GM18502 (cell line): Measurements from ENCODE around the gene AFDN.

ENCODE experiments used
- ATAC-seq: cut with Tn5 transposase; IDR thresholded peaks from one replicate; pipeline ENCODE4 v1.9.1; 2021; ENCODE audit warnings: mild to moderate bottlenecking; ENCODE audit not compliant: unreplicated experiment, poor library complexity

AFDN gene

DNA sequence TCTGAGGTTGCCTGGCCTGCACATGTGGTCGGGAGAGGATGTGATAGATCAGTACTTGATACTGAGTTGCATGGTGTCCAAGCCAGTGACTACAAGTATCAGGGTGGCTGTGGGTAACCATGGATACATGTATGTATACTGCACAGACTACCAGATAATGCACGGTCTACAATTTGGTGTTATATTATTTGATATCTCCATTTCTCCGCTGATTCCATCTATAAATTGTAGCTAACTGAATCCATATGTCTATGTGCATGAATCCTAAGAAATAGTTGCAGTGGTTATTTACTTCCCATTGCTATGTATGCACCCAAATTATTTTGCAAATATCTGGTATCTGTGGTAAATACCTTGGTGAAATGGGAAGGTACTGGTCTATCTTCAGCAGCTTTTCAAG is 87.0 kb downstream of the AFDN start:
- ATAC-seq, result no peak

DNA sequence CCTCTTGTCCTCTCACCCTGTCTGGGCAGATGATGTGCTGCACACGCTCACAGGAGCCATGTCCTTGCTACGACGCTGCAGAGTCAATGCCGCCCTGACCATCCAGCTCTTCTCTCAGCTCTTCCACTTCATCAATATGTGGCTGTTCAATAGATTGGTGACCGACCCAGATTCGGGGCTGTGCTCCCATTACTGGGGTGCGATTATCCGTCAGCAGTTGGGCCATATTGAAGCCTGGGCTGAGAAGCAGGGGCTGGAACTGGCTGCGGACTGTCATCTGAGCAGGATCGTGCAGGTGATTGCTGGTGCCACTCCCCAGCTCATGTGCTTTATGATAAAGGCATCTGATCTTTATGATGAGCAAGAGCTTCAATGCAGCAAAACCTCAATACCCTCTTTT is 88.4 kb downstream of the AFDN start:
- no peak for ATAC-seq

DNA sequence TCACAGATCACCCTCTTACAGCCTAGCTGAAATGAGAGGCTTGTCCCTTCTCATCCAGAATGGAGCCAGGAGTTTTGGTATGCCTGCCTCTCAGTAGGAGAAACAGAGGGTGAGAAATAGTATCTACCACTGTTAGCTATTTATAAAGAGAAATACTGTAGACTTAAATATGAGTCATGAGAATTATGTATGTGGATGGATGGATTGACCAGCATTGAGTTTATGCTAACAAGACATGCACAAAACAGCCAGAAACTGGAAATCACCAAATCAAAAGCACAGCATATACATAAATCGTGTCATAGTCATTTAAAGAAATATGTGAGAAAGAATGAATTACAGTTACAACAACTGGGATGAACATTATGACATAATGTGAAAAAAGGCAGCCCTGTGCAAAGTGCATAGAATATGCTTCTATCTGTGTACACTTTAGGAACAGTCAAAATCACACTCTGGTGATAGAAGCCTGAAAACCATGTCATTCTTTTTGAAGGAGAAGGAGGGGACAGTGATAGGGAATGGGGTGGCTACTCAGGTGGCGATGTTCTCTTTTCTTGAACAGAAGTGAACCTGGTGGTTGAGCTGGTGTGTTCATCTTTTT is 90.9 kb downstream of the AFDN start:
- ATAC-seq, result no peak

DNA sequence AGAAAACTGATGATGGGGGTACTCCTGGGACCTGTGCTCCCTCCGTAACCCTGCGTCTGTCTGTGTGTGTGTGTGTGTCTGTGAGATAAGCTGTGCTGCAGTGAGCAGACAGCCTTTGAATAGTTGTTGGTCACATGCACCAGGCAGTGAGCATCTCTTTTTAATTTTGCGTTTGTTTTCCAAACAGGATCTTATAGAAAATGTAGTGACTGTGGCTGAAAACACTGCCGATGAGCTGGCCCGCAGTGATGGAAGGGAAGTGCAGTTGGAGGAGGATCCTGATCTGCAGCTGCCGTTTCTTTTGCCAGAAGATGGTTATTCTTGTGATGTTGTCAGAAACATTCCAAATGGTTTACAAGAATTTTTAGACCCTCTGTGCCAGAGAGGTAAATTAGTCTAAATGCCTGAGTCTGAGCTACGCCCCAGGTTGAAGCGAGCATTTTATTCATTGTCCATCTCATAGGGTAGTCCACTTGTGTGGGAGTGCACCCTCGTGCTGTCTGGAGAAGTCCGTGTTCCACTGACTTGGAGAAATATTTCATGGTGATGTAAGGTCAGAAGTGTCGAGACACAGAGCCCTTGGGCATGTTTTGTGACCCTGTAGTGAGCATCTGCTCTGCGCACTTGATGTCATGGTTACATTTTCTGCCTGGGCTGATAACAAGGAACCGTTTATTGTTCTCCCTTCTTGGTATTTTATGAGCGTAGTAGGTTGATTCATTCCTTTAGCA is 92.0 kb downstream of the AFDN start:
- no peak for ATAC-seq

DNA sequence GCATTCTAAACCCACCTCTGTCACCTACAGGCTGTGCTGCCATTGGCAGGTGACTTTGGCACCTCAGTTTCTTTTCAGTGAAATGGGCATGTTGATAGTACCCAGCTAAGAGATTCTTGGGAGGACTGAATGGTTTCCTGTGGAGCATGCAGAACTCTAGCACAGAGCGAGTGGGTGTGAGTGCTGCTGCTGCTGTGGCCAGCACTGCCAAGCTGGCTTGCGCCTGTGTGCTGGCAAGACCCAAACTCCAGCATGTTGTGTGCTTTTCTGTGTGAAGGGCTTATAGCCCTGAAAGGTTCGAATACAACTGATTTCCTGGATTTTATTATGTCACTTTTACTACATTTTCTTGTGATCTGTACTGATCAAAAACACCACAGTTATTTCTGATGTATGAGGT is 92.6 kb downstream of the AFDN start:
- ATAC-seq, result no peak

DNA sequence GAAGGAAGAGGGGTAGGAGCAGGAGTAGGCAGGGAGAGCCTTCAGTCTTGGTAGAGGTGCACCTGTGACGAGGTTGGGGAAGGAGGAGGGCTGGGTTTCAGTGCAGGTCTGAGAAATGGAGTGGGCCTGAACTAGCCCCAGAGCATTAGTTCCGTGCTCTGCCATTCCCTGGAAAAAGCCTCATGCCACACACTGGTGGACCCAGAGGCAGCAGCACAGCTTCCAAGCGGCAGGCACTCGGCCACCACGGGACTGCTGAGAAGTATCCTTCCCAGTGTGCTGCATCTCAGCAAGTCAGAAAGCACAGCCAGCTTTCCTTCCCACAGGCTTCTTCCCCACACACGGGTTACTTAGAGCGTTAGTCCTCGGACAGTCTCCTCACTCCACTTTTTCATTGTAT is 93.5 kb downstream of the AFDN start:
- no peak for ATAC-seq

DNA sequence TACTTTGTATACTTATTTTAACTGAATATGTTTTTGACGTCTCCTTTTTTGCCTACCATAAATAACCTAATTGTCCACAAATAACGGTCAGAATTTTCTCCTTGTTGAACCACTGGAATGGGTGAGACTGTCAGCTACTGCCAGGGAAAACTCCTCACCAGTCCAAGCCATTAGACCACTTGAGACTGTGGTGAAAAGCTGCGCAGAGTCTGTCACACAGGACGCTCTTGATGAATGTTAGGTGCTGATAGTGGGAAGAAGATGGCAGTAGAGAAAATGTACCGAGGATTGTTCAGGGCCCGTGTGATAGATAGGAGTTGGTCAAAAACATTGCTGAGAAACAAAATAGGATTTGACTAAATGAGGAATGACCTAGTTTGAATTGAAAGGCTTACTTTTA is 95.1 kb downstream of the AFDN start:
- no peak for ATAC-seq

DNA sequence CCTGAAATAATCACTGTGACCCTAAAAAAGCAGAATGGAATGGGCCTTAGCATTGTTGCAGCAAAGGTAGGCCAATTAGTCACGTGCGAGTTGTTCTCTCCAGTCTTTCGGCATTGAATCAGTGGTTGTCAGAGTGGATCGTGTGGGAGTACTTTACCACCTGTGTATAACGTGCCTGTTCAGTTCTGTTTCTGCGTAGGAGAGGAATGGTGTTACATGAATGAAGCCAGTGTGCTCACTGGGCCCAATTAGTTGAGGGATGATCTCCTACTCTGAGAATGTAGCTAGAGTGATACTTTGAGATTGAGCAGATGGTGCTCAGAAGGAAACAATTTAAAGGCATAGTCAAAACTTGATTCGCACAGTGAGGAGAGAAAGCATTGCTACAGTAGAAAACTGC is 98.3 kb downstream of the AFDN start:
- no peak for ATAC-seq

DNA sequence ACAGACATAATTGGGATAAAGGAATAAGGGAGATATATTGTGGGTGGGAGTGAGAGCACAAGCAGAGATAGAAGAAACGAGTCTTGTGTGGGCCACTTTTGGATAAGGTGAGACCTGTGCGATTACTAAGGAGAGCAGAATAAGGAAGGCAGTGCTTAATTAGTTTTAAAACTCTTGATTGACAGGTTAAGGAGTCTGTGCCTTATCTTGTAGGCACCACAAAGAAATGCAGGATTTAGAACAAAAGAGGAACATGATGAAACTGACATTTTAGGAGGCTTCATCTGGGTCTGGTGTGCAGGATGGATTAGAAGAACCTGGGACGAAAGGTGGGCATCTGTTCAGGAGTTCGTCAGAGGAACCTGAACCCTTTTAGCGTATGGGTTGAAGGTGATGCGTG is 100.5 kb downstream of the AFDN start:
- no peak for ATAC-seq

DNA sequence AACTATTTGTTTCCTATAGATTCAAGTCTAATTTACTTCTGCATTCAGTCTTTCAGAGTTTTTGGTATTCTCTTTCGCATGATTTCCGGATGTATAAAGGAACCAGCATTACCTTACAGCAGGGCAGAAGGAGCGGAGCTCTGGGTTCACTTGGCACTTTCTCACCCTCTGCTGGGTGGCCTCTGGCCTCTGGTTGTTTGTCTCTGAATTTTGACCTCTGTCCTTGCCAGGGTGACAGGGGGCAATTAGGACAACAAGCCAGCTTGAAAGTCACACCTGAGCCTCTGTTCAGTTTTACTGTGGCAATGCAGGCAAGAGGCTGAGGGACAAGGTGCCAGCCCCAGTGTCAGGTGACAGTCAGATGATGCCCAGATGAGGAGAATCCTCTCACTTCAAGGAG is 101.4 kb downstream of the AFDN start:
- ATAC-seq, result no peak

DNA sequence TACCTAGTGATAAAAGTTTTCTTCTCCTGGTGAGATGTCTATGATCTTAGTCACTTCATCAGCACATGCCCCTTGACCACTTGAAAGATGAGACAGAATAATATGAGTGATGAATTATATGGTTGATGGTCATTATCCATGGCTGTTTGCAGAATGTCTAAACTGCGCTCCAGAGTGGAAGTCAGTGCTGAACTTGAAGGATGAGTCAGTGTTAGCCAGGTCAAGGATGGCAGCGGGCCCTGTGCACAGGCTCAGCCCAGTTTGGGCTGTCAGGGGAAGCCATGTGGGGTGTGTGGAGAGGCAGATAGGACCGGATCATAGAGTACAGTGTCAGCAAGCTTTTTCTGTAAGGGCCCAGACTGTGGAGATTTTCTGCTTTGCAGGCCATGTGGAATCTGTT is 103.6 kb downstream of the AFDN start:
- ATAC-seq, result no peak

DNA sequence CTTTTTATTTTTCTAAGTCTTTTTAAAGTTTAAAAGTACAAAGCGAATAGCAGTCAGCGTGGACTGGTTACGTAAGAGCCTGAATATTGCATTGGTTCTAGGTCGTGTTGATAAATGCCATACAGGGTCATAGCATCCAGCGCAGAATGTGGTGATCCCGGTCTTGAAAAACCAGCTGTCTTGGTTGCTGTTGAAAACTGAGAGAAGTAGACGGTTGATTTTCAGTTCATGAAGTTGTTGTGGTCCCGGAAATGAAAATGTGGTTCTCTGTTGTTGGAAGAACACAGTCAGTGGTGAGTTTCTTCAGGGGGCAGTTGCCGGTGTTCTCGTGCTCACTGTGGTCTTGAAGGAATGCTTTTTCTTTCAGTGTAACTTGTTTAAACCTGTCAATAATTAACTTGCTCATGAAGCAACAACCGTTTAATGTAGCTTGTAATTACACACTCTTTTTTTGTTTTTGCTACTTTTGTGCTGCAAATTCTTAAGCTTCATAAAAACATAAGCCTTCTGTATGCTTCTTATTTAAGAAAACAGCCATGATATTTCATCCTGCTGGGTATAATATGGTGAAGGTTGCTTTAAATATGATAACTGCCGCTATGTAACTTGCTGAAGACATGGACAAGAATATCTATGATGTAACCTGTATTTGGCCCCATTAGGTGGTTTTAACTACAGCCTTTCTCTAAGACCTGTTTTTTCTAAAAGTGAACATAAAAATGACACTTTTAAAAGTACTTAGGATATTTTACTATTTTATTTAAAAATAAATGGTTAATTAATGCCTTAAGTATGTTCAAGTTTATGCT is 106.0 kb downstream of the AFDN start:
- no peak for ATAC-seq

DNA sequence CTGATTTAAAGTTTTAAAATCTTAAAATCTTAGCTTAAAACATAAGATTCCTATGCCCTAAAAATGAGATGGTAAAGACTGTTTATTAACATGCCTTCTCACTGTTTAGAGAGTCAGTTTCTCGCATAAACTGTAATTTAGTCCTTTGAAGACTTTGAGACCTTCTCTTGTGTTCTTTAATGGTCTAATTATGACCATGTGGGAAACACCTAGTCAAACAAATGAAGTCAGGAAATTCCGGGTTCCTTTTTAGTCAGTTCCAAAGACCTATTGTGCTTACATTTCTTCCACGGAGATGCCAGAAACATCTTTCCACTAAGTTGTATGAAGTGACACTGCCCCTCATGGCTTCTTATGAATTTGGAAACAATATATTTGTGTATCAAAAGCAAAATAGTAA is 106.6 kb downstream of the AFDN start:
- ATAC-seq, result no peak

DNA sequence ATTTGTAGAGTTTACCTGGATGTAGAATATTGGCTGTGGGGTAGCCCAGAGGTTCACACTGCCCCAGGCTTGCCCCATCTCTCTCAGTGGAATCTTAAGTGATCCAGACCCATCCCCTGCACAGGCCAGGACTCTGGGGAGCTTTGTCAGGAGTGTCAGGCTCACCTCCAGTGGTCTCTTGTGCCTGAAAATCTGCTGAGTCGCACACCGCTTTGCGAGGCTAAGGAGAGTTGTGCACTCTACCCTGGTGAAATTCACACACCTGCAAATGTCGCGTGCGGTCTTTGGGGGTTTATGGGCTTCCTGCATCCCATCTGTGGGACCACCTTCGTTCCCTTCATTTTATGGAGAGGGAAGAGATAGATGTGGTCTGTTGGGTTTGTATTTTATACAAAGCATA is 107.1 kb downstream of the AFDN start:
- ATAC-seq, result no peak

DNA sequence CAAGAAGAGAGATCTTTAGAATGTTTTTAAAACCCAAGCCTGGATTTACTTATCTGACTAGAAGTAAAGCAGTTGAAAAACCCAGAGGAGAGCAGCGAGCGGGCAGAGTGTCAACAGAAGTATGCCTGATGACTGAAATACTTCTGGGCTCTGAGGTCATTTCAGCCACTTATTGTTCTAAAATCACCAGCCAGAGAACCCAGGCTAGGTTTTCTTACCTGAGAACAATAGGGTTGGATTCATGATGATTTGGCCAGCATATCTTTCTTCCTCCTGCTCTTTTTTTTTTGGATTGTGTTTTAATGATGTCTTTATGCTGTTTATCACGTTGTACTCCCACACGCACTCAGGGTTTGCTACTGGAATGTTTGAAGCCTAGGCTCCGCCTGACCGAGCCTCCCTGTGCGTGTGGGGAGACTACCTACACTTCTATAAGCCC is 107.7 kb downstream of the AFDN start:
- no peak for ATAC-seq

DNA sequence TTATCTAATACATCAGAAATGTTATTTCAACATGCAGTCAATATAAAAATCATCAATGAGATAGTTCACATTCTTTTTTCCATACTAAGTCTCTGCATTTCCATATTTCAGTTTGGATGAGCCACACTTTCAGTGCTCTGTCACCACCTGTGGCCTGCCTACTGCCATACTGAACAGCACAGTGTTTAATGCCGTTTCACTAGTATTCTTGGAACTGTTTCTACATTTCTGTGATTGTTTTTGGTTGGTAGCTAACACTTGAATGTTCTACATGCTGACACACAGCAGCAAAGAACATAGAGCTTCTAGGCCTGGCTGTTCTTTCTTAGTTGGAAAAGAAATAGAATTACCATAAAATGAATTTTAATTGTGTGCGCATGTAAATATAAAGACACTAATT is 109.3 kb downstream of the AFDN start:
- ATAC-seq, result no peak

DNA sequence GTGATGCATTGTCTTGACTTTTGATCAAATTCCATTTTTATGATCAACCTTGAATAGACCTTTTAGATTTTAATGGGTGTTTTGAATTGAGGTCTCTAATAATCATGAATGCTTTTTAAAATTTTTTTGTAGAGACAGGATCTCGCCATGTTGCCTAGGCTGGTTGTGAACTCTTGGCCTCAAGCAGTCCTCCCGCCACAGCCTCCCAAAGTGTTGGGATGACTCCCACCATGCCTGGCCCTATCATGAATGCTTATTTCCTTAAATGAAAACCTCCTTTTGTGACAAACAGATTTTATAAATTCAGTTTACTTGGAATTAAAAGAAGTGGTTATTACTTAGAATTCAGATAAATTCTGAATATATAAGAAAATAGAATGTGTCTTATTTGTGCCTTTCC is 110.6 kb downstream of the AFDN start:
- no peak for ATAC-seq

DNA sequence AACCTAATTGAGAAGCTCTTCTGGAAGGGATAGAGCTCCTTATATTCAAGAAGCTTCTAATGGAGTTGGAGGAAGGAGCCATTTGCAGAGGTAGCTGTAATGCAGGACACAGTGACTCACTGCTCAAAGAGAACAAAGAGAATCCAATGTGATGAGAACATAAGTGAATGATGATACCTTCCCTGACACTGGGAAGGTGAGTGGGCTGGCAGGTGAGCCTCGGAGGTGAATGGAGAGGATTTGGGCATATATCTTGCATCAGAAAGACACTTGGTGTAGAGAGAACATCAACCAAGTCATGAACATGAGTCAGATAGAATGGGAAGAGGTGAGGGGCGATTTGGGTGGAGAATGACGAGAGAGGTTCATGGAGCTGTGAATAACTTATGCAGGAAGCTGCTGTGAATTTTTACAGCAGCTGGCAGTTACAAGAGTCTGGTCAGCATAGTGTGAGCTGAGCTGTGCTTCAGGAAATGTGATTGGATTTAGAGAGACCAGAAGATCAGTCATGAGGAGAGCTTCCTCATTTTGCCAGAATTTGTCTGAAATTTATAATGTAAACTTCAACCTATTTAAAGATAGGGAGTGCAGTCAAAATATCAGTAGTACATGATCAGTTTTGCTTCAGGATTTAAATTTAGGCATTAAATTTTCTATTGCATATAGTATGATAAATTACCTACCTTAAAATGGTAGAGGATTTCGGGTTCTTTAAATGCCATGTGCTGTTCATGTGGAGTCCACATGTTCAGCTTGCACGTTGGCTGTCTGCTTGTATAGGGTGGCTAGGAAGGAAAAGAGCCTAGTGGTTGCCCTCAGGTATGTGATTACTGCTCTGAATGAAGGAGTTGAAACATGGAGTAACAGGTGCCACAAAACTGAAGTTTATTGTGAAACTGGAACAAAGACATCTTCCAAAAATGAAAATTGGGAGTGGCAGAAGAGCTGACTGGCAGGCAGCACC is 111.5 kb downstream of the AFDN start:
- no peak for ATAC-seq

DNA sequence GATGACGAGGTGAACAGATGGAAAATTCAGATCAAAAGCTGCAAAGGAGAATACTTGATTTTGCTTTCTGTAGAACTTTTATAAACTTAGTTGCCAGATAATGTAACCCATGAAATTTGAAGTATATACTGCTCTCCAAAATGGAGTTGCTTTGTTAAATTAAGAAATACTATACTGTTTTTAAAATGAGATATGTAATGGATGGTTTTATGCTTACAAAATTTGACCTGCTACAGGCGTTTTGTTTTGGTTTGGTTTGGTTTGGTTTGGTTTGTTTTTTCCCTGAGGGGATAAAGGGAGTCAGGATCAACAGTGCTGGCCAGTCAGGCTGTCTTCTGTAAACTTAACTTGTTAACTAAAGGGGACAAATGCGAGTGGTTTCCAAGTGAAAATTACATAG is 115.1 kb downstream of the AFDN start:
- no peak for ATAC-seq

DNA sequence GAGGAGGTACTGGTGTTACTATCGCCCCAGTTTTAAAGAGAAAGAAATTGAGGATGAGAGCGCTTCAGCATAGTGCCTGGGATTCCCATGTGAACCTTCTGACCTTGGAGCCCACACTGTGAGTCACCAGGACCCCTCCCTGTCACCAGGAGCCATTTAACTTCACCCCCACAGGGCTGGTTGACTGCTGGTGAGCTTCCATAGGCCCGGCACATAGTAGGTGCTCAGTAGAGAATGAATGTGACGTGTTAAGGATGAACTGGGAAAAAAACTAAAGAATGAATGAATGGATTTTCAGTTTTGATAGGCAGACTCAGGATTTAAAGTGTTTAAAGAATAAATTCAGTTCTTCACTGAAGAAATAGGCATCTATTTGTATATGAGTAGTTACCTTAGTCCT is 117.4 kb downstream of the AFDN start:
- no peak for ATAC-seq
